GM21360 (cell line): ENCODE results near the gene NTNG1.

Experiments
- ATAC-seq: cut with Tn5 transposase; IDR thresholded peaks from one replicate; pipeline ENCODE4 v1.9.1; 2021; ENCODE audit warnings: mild to moderate bottlenecking, moderate library complexity; ENCODE audit not compliant: unreplicated experiment

The NTNG1 gene

DNA sequence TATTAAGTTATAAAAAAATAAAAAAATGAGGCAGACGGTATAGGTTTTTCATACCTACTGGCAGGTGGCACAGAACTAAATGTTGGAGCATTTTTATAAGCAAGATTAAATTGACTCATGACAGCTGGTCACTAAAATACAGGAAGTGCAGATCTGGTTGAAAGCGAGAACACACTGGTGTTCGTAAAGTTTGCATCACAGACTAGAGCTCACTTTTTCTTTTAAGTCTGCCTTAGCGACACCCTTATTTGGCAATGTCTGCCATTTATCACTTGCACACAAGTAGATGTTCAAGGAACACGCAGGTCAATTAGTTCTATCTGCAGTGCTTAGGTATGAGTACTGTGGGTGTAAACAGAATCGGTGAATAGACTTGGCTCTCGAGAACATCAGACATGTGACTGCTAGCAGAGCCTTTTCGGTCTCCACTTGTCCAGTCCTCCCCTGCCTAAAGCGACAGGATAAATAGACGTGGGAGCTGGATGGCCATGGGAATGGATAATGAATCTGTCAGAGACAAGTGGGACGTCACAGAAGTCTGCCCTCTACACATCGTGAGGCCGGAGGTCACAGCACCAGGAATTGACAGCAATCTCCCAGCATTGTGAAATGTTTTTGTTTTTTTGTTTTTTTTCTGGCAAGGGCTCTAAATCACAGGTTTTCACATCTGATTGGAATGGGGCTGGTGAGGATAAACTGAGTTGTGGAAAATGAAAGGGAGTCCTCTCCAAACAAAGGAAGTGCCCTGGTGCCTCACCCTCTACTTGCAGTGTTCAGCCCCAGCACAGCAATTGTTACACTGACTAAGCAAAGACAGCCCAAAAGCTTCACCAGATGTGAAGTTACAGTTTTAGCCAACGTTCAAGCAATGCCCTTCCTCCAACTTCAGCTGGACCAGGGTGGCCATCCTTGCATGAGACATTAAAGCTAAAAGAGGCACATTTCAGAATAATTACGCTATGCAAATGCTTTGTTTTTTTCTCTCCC, 248.9 kb downstream of the NTNG1 start:
- ATAC-seq: peak; percentile 88

DNA sequence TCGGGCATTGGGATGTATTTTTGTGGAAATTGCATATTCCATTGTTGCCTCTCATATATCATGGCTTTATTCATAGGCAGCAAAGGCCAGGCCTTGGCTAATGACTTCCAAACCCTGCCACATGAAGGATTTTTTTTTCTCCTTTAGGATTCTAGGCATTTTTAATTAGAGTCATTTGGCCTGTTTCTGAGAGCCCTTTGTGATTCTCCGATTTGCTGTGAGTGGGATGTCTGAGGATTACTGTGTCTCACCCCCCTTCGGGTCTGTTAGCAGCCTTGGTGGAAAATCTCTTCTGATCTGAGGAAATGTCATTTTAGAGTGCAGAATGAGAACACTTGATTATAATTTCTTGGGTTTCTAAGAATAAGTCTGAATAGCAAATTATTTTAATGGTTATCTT, 253.5 kb downstream of the NTNG1 start:
- ATAC-seq: no peak

DNA sequence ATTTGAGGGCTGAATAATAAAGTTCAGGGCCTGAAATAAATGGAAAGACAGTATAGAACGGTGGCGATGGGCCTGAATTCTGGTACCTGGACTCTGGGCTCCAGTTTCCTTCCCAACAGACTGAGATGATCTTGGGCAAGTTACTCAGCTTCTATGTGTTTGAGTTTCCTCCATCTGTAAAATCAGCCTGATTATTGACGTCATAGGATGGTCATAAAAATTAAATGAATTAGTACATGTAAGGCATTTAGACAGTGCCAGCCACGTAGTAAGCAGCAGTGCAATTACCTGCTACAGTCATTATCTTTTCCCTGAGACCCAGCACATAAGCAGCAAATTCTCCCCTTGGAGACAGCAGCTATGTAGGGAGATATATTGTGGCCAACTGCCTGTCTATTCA, 260.9 kb downstream of the NTNG1 start:
- ATAC-seq: no peak

DNA sequence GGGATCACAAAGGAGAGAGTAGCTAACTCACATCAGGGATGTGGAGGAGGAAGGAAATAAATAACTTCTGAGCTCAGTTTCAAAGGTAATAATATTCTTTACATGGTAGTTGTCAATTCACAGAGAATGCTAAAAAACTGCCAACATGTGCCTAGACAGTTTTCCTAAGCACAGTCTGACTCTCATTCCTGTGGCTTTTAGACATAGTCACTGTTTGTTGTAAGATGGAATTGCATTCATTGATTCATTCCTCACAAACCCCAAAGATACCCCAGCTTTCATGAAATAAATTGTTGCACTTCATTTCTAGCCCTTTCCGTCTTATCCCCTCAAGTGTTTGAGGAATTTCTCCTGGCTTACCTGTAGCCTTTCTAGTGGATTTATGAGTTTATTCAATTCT, 263.9 kb downstream of the NTNG1 start:
- ATAC-seq: no peak

DNA sequence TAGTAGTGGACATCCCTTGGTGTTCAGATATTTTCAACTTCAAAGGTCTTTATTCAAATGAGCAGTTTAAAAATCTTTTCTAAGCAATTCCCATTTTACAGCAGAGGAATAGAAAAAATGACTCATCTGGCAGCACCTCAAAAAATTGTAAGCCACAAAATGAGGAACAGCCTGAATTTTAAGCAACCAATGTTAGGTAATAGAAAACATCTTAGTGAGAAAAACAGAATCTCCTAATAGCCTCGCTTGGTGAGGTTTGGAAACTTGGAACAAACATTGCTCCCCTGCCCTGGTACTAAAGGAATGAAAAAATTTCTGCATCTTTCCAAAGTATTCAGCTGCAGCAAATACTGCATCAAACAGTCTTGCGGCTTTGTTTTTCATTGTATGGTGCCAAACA, 264.4 kb downstream of the NTNG1 start:
- no peak for ATAC-seq

DNA sequence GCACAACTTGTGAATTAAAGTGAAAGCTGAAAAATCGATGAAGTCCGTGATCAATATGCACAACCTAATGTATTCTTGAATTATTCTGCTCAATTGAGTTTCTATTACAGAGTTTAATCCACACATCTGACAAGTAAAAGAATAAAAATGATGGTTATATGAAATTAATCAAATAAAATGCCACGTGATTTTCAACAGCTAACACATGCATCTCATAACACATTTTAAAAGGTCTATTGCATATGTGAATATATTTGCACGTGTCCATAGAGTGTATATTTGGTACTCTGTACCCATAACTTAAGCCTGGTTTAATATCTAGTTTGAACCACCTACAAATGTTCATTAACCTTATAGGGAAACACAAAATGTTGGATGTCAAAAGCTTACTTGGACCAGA, 266.2 kb downstream of the NTNG1 start:
- no peak for ATAC-seq

DNA sequence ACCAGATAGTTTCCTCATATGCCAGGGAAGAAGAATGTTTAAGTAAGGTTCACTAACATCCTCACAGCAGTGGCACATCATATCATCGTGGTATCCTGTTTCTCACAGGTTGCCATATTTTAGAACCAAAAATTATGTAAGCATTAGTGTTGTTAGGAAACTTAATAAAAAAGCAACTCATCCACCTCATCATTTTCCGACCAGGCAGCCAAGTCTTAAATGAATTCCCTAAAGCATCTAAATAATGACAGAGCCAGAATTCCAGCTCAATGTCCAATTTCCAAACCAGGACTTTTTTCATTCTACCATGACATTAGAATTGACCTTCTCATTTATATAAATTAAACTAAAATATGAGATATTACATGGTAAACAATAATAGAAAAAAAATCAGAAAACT, 272.7 kb downstream of the NTNG1 start:
- ATAC-seq: no peak

DNA sequence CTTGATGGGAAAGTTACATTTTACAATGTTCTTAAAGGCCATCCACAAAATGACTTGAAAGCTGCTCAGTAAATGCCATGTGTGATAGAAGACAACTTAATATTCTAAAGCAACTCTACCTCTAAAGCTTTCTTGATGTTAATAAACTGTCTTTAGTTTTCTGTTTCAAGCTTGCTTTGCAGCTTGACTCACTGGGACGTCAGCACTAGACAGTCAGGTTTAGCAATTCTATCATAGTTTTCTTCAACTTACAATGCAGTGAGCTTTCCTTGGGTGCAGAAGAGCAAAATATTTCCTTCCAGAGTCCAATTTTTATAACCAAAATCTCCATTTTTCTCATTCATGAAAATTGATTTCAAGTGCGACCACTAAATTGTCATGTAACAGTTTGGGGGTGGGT, 273.1 kb downstream of the NTNG1 start:
- no peak for ATAC-seq

DNA sequence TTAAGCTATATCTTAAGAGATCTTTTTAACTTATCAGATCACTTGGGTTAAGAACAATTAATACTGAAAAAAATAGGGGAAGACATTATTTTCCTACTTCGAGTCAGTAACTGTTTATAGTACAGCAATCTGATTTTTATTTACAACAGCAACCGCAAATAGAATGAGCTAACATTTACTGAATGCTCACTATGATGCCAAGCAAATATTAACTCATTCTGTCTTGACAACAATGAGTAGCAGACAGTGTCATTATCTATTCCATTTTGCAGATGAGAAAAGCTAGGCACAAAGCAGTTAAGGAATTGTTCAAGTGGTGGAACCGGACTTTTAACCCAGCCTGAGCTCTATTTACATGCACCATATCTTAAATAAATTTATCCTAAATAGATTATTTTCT, 273.7 kb downstream of the NTNG1 start:
- no peak for ATAC-seq

DNA sequence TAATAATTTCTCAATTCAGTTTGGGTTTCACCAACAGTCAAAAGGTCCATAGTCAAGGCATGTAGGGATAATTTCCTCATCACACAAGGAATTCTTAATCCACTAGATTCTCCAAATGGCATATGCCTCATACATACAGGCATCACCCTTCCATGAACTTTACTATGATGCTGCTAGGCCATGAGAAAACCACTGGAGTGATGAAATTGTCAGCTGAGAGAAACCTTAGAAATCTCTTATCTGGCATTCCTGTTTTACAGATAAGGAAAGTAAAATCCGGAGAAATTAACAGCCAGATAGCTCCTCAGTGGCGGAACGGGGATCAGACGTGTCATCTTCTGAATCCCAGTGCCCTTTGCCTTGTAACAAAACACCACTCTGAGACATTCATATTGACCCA, 274.4 kb downstream of the NTNG1 start:
- no peak for ATAC-seq

DNA sequence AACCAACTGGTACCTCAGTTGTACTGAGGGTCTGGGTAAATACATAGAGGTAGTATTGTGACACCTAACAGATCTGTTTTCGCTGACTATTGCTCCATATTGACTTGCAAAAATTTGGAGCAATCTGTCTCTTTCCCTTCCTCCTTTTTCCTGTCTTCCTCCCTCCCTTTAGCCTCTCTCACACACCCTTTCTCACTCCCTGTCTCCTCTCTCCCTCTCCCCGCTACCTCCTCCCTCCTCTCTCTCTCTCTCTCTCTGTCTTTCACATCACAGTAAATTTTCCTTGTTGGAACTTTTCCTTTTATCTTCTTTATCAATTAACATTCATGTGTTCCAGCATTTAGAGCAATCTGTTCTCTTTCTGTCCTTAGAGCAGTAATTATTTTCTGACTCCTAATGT, 278.2 kb downstream of the NTNG1 start:
- no peak for ATAC-seq

DNA sequence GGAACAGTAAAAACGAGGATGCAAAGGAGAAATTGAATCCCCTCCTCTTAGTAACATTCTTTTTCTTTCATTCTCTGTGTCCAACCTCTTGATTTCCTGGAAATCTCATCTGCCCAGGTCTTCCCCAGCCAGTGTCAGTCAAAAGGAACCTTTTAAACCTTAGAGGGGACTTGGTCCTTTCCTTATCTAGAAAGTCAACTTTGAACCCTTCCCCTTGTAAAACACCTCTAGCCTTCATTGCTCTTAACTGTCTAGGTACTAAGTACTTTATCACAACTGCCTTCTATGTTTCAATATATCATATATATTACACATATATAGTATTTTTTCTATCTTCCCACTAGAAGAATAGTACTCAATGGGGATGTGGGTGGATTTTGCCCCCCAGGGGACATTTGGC, 282.1 kb downstream of the NTNG1 start:
- no peak for ATAC-seq

DNA sequence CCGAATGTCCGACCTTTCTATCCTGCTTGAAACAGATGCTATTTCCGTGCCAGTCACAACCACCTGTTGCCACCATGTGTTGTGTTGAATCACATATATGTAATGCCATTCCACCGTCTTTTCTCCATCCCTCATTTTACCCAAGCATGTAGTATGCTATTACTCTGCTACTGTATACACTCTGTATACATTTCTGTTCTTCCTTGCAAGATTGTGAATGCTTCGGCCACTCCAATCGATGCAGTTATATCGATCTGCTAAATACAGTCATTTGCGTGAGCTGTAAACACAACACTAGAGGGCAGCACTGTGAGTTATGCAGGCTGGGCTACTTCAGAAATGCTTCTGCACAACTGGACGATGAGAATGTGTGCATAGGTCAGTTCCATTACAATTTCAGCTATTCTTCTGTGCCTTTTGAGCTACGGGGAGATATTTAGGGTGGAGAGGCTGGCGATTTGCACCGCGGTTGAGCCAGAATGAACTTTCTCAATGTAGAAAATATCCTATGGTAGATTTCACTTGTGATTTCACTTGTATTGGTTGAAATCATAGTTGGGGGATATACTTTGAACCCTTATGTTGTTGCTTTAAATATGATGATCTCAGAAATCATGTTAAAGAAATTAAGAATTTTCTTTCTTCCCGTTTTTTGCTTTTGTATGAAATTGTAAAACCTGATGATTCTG, 289.8 kb downstream of the NTNG1 start:
- ATAC-seq: peak; percentile 91

DNA sequence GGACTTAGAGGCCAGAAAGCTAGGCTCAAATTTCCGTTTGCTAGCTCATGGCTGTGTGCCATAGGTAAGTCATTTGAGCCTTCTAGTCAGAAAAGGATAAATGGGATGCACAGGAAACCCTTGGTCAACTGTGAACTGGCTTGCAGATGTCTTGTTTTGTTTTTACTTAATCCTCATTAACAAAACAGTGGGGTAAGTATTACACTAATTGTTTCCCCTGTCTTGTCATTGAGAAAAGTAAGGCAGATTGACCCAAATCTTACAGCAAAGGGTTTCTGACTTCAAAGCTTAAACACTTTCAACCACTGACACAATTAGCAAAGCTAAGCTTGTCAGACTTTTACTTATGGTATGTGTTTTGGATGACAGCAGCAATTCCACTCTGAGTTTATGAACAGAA, 291.3 kb downstream of the NTNG1 start:
- ATAC-seq: no peak

DNA sequence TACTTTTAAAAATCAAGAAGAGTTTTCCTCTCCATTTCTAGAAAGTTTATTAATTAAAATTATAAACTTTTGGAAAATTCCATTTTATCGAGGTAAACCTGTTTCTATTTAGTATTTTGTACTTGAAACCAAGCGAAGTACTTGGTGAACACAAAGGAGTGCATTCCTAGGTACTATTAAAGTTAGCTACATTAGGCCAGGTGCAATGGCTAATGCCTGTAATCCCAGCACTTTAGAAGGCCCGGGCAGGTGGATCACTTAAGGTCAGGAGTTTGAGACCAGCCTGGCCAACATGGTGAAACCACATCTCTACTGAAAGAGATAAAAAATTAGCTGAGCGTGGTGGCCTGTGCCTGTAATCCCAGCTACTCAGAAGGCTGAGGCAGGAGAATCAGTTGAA, 292.2 kb downstream of the NTNG1 start:
- no peak for ATAC-seq

DNA sequence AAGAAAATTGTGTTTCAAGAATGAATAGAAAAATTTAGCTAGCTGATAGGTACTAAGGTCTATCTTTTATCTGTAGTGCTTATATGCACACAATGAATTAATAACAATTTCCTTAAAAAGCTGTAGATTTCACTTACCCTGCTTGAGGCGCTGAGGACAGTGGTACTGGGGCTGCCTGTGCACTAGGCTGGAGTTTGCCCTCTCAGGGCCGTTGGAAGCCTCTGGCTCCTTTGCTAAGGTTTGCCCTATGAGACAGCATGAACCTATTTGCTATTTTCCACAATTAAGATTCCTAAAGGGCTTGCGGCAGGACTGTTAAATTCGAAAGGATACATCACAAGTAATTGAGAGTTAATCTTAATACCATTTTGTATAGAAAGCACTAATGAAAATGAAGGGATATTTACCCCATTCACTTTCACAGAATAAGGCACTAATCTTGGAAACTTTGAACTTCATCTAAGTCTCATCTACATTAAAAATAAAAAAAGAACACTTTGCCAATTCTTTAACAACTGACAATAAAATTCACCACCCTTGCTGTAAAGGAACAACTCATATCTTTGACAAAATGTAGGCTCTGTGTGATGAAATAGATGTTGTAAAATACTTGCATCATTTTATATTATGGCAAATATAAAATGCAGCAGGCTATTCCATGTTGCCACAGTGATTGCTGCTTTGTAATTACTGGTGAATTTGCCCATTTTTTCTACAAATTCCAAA, 293.0 kb downstream of the NTNG1 start:
- ATAC-seq: no peak

DNA sequence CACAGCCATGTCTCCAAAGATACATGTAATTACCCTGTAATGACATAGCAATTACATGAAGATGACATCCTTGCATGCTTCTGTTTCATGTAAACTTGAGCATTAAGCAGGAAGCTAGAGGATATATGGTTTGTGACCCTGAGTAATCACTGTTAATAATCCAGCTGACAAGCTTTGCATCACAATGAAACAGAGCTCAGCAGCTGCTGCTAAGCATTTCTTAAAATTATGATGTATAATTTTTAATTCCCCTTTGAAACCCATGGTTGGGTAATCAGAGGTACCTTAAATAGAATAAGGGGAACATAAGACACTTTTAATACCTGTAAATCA, 293.5 kb downstream of the NTNG1 start:
- ATAC-seq: no peak

DNA sequence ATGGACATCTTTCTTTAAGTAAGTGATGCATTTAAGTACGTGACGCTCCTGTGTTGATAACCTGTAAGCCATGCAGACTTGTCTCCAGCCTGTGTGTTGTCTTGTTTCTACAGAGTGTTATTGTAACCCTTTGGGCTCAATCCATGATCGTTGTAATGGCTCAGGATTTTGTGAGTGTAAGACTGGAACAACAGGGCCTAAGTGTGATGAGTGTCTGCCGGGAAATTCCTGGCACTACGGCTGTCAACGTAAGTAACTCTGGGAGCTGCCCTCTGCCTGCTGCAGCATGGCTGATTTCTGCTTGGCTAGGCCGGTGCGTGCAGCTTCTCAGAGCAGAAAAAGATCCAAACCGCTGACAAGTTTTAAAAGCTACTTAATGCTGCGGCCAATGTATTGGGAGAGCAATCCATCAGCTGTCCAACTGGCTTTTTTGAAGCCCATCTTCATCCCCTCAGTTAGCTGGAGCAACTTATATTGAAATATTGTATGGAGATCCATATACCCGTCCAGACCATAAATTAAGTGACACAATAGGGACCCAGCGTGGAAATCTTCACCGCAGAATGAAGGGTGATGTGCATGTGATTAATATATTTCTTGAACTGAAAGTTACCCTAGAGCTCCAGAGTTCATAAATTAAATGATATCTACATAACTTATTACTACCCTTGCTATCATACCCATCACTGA, 295.9 kb downstream of the NTNG1 start:
- ATAC-seq: no peak

DNA sequence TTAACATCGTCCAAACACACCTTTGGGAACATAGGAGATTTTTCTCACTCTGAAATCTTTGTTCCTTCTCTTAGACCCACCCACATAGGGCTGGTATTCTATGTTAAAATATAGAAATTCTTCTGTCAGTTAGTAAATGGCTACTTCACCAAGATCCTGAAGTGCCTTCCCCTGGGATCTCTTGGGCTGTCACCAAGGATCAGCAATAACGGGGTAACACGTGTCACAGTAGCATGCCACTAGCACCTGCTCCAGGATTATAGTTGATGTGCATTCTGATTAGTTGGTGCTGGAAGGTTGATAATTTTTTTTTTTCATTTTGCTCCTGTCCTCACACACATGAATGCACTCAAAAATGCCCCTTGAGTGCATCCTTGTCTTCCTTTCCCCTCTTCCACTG, 298.7 kb downstream of the NTNG1 start:
- ATAC-seq: no peak

DNA sequence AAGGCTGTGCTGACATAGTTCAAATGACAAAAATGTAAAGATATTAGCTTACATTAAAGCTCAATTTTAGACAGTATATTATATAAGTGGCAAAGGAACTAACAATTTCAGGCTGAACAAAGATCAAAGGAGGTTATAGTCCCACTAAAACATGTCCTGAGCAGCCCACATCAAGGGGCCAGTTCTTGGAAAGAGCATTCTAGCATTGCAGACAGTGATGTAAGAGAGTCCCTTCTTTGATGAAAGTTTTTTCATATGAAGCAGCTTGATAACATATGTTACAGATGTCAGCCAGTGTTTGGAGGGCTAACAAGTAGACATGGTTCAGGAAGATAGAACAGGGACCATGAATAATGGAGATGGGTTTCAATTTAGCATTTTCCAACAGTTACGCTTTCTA, 301.7 kb downstream of the NTNG1 start:
- ATAC-seq: no peak

DNA sequence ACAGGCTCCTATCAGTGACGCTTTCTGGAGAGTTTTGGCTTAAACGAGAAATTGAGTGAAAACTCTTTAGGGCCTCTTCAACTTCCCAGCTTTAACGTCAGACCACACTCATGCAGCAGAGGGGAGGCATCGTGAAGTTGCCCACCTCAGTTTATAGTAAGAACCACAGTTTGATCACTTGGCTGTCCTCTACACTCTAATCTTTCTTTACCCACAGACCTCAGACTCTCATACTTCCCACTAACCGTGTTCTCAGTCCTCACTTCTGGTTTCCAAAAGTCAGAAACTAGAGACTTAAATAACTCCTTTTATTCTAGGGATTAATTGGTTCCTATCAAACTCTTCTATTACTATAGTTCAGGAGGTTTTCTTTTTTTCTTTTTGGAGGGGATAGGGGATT, 302.2 kb downstream of the NTNG1 start:
- no peak for ATAC-seq
